NCI-H82 treated with DMSO at 0.1 percent for 48 hours (cell line): ENCODE data around the gene ZNF792.
A peak's percentile ranks its signal among the peaks of the same experiment; 100 is the strongest.
"Not testable (repeated sequence)": the region's sequence is repeated elsewhere in the genome, so short reads cannot be mapped to it uniquely, and the experiment has no call there.

Source experiments
- DNase-seq: peaks from one replicate; lab custom pipeline; 2025; ENCODE audit not compliant: unreplicated experiment; lab: John Stamatoyannopoulos, UW

ZNF792 gene

GRCh38 chr19:34972163-34972705 is 8.2 kb upstream of the ZNF792 start:
- no peak for DNase-seq

GRCh38 chr19:34970185-34970780 is 6.3 kb upstream of the ZNF792 start:
- DNase-seq = not testable (repeated sequence)

- DNase-seq = no peak
Observed at GRCh38 chr19:34969721-34970120, 5.7 kb upstream of the ZNF792 start.

GRCh38 chr19:34967551-34967950 is 3.5 kb upstream of the ZNF792 start:
- no peak for DNase-seq

DNA sequence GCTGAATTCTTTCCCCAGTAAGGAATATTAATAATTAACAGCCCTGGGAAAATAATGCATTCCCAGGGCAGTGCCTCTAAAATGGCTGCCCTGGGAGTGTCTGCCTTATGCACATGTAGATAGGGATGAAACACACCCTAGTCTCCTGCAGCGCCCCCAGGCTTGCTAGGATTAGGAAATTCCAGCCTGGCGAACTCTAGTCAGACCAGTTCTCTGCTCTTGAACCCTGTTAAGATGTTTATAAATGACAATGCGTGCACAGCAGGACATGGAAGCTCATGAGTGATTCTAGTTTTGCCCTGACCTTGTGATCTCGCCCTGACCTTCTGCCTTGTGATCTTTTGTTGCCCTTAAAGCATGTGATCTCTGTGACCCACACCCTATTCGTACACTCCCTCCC is 1.5 kb upstream of the ZNF792 start:
- not testable (repeated sequence) for DNase-seq

DNA sequence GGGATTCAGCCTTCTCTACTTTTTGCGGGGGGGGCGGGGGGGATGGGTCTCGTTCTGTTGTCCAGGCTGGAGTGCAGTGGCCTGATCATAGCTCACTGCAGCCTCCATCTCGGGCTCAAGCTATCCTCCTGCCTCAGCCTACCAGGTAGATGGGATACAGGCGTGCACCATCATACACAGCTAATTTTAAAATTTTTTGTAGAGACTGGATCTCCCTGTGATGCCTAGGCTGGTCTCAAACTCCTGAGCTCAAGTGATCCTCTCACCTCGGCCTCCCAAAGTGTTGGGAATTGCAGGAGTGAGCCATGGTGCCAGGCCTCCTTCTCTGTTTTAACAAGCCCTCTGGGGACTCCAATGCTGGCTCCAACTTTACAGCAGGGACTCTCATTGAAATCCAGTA is 569 bp upstream of the ZNF792 start:
- no peak for DNase-seq

DNA sequence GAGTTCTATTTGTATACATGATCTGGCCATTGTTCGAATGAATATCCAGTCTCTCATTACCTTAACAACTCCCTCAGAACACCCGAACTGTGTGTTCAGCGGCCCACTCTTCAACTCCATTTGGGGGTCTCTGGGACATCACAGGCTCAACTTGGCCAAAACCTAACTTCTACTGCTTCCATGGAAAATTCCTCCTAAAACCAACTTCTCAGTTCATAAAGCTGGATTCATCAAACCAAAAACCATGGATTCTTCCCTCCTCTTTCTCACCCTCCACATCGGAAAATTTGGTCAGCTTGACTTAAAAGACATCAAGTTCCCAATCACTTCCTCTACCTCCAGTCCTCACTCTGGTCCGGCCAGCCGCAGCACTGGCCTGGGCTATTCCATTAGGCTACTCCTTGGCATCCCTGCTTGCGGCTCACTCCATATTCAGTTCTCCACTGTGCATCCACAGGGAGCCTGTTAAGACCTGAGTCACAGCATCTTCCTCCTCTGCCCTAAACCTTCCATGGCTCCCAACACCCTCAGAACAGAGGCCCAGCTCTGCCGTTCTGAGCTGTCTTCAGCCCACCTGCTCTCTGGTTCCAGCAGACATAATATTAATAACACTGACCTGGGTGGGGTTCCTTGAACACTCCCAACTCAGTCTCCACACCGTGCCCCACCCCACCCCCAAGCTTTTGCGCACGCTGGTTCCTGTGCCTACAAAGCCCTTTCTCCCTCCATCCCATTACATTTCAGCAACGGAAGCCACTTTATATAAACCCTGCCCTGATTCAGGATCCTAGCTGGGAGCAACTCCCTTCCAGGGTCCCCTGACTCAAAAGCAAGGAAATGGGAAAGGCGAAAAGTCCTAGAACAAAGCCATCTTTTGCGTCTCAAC is 1.1 kb downstream of the ZNF792 start:
- DNase-seq = no peak

DNA sequence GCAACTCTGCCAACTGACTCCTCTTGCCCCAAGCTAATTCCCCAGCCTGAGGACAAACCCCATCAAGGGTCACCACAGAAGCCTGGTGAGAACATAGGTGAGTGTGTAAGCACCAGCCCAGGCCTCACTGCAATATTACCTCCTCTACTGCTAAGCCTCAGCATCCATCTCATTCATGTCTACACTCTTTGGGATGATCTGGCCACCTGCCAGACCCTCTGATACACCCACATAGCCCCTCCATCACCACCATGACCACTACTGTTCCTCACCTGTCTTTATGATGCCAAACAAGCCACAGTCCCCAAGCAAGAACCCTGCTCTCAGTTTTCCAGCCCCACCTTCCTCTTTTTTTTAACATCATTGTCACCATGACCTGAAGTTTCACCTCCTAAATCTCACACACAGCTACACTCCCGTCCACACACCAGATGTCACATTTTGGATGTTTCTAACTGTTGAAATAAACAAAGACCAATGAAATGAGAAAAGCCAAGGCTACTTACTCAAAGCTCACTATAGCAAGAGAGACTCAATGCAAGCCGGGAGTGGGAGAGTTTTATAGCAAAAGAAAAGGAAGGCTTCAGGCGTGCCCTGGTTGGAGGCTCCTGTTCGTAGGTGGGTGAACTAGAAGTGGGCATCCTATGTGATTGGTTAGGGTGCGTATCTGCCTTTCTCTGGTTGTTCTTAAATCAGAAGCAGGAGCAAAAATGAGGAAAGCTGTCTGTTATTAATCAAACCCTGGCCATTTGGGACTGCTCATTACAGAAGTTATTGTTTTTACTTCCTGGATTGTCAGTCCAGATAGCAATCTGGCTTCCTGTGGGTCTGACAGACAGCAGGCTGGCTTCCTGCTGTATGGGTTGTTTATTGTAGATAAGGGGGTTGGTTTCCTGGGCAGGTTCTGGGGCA is 2.0 kb downstream of the ZNF792 start:
- no peak for DNase-seq

DNA sequence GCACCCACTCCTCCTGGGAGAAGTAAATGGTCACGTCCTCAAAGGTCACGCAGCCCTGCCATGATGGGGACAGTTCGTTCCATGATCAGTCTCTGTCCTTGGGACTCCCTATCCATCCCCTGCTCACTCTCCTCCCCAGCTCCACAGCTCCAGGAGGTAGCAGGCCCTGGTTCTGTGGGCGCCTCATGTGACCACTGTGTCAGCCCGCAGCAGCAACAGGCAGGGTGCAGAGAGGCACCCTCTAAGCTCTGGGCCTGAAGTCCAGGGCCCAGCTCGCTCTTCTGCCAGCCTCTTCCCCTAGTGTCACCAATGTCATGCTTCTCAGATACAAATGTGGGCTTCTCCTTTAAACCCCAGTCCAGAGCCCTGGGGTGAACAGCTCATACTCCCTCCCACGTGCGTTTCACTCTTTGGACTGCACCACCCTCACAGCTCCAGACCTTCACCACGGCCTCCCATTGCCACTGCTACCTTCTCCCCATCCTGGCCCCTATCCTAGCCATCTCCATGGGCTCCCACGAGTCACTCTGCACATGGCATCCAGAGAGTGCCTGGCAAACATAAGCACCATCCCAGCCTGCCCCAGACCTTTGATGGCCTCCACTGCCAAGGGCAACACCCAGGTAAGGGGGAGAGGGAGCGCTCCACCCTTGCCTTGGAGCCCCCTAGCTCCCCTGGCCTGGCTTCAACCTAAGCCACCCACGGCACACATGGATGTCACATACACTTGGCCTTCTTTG is 2.9 kb downstream of the ZNF792 start:
- no peak for DNase-seq

- DNase-seq = no peak
Observed at GRCh38 chr19:34960103-34960805, 3.8 kb downstream of the ZNF792 start.

DNA sequence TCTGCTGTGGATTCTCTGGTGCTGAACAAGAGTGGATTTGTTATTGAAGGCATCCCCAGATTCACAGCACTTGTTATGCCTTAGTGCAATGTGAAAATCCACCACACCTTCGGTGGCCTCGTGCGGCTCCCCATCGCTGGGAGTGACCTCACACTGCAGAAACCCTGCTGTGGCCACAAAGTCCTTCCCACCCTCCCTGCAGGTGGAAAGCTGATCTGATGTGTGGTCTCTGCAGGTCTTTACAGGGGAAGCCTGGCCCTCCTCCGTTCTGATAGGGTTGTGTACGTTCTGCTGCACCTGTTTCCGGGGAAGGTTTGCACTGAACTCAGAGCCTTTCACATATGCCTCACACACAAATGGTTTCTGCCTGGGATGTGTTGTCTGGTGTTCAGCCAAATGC is 5.0 kb downstream of the ZNF792 start:
- DNase-seq = no peak

- DNase-seq = no peak
Observed at GRCh38 chr19:34957830-34958751, 5.9 kb downstream of the ZNF792 start.

- DNase-seq = no peak
Observed at GRCh38 chr19:34953092-34953491, 10.9 kb downstream of the ZNF792 start.

- DNase-seq = no peak
Observed at GRCh38 chr19:34943861-34944573, 20.0 kb downstream of the ZNF792 start.

DNA sequence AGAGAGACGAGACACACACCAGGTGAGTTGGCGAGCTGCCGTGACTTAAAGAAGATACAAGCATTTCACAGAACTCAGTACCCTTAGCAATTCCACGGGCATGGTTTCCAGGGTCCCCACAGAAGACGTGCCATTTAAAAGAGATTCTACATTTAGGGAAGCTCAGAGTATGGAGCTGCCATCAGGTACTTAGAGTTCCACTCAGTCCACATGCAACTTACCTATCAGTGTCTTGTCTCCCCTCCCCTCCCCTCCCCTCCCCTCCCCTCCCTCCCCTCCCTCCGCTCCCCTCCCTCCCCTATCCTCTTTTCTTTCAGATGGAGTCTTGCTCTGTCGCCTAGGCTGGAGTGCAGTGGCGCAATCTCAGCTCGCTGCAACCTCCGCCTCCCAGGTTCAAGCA is 25.1 kb downstream of the ZNF792 start:
- DNase-seq = no peak

DNA sequence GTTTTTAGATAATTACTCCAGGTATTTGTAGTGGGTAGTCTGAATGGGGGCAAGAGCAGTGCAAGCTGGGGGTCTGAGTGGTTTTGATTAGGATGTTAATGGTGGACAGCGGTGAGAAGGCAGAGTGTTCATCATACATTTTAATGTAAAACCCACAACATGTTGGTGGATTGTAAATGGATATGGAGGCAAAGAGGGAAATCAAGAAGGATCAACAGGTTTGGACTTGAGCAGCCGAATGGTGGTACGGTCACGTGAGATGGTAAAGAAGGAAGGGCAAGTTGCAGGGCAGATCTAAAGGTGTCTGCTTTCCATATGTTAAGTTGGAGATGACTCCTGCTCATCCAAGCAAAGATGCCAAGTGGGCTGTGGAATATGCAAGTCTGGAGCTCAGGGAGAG is 27.8 kb downstream of the ZNF792 start:
- no peak for DNase-seq

DNA sequence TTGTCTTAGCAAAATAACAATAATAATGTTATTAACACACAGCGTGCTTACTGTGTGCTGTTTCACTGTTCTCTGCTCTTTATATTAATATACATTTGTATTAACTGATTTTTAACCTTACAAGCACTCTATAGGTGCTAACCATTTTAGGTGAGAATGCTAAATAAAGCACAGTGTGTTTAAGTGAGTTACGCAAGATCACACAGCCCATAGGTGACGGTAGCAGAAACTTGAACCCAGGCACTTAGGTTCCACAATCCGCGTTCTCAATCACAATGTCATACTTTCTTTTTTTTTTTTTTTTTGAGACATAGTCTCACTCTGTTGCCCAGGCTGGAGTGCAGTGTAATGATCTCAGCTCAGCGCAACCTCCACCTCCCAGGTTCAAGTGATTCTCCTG is 31.5 kb downstream of the ZNF792 start:
- no peak for DNase-seq

GRCh38 chr19:34926685-34927375 is 37.2 kb downstream of the ZNF792 start, which contains the start of gene ZNF30:
TSS of gene ZNF30 (plus strand) at chr19:34926903. CDS start at chr19:34929948, 3,045 bp downstream.
- DNase-seq = peak; percentile 81
